Peyer's patch (tissue), 4 donors: ENCODE results near the gene CIAO2B. TPM values are rescaled to one million over a fixed set of nuclear protein-coding genes. Genes with fewer than 3 reads are reported as not detected.
"Not testable (repeated sequence)": the region's sequence is repeated elsewhere in the genome, so short reads cannot be mapped to it uniquely, and the experiment has no call there.

Experiments
- DNase-seq, 3 donors: peaks; one replicate each; pipeline ENCODE4 v3.0.0-alpha.2; 2017 to 2019
- H3K27ac ChIP-seq, 4 donors: fragments of 200-600 bp; sonication (generic); one replicate each; pipeline ENCODE4 v1.5.1; 2016 to 2019
- H3K27me3 ChIP-seq, 2 donors: fragments of 200-600 bp; sonication (generic); one replicate each; pipeline ENCODE4 v1.5.1; 2019
- H3K36me3 ChIP-seq, 3 donors: fragments of 200-600 bp; sonication (generic); one replicate each; pipeline ENCODE4 v1.5.1; 2016 to 2019
- H3K4me1 ChIP-seq, 4 donors: fragments of 200-600 bp; sonication (generic); one replicate each; pipeline ENCODE4 v1.5.1; 2016 to 2019
- H3K4me3 ChIP-seq, 4 donors: fragments of 200-600 bp; sonication (generic); 1 replicate in 3 of 4; 2 replicates in 1 of 4; pipeline ENCODE4 v1.5.1; 2016 to 2019; ENCODE audit warnings: mild to moderate bottlenecking in 1 of 4
- H3K9me3 ChIP-seq, 4 donors: fragments of 200-600 bp; sonication (generic); one replicate each; pipeline ENCODE4 v1.5.1; 2016 to 2019; ENCODE audit warnings: mild to moderate bottlenecking in 1 of 4
- POLR2A ChIP-seq, 2 donors: fragments of 450-650 bp; IDR thresholded peaks; one replicate each; pipeline ENCODE4 v1.5.1; 2017; ENCODE audit warnings: antibody characterized with exemption in 2 of 2, mild to moderate bottlenecking in 2 of 2, moderate library complexity in 2 of 2
- total RNA-seq, 4 donors: library from RNA; depleted of rRNA; stranded (reverse); fragments of >200 nt; gene quantifications; one replicate each; pipeline ENCODE4 v1.1.0, GENCODE V29; 2016
- TF ChIP-seq, protein P1 (sequence below), 6 experiments: fragments of 450-650 bp in 4 of 6; fragments of 200-600 bp in 2 of 6; sonication (generic) in 1 of 6; IDR thresholded peaks; one replicate each; pipeline ENCODE4 v1.5.1; 2017 to 2019; ENCODE audit warnings: antibody characterized with exemption in 6 of 6, mild to moderate bottlenecking in 3 of 6, moderate library complexity in 1 of 6

The CIAO2B gene
- total RNA-seq, 4 donors from 2014 or later, result 28.1 to 72.7 (median 55.2) TPM

DNA sequence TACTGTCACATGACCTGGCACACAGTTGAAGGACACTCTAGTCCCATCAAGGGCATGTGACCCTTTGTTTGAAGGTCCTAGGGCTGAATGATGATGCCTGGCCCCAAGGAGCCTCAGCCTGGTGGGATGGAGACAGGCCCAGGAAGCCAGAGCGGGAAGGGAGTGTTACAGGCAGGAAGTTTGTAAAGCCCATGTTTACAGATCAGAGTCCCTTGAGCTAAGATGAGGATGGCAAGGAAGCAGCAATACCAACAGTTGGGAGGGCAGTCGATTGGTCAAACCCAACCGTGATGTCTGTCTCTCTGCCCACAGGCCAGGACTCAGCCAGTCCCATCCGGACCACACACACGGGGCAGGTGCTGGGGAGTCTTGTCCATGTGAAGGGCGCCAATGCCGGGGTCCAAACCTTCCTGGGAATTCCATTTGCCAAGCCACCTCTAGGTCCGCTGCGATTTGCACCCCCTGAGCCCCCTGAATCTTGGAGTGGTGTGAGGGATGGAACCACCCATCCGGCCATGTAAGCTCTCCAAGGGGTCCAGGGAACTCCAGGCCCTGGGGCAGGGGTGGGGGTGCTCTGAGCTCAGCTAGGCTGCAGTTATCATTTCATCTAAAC, 3.6 kb upstream of the CIAO2B start:
- H3K27me3 ChIP-seq, result no peaks in the 10 kb centered on the region
- peak overlapping the region in 2 of 4 donors; percentile 20 to 97 for H3K27ac ChIP-seq
- H3K36me3 ChIP-seq, result peaks cover 0 to 56% (median 3%) of the 10 kb centered on the region in 3 donors
- TF ChIP-seq, protein P1, sequence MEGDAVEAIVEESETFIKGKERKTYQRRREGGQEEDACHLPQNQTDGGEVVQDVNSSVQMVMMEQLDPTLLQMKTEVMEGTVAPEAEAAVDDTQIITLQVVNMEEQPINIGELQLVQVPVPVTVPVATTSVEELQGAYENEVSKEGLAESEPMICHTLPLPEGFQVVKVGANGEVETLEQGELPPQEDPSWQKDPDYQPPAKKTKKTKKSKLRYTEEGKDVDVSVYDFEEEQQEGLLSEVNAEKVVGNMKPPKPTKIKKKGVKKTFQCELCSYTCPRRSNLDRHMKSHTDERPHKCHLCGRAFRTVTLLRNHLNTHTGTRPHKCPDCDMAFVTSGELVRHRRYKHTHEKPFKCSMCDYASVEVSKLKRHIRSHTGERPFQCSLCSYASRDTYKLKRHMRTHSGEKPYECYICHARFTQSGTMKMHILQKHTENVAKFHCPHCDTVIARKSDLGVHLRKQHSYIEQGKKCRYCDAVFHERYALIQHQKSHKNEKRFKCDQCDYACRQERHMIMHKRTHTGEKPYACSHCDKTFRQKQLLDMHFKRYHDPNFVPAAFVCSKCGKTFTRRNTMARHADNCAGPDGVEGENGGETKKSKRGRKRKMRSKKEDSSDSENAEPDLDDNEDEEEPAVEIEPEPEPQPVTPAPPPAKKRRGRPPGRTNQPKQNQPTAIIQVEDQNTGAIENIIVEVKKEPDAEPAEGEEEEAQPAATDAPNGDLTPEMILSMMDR (IDR thresholded peaks at IDR 0.05), result no peak
- TF ChIP-seq POLR2A (IDR thresholded peaks at IDR 0.05), result no peak
- no peak for DNase-seq
- H3K9me3 ChIP-seq, result no peaks in the 10 kb centered on the region
- H3K4me3 ChIP-seq, result peak overlapping the region in 2 of 4 donors; percentile 96 to 98
- H3K4me1 ChIP-seq, result peaks cover 5 to 57% (median 13%) of the 10 kb centered on the region in 4 donors

DNA sequence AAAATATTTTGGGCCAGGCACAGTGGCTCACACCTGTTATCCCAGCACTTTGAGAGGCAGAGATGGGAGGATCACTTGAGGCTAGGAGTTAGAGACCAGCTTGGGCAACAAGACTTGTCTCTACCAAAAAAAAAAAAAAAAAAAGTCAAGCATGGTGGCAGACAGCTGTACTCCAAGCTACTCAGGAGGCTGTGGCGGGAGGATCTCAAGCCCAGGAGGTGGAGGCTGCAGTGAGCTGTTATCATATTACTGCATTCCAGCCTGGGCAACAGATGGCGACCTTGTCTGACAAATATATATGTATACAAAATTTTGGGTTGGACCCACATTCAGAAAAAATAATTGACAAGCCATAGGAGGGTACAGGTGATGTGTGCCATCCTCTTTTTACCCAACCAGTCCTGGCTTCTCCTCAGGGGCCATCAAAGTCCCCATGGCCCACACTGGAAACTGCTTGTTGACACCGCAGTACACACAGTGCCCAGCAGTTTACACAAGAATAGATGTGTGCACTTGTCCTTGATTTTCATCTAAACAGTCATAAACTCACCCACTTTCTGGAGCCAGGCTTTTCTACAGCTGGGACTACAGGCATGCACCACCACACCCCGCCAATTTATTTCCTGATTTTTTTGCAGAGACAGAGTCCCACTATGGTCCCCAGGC, 2.8 kb upstream of the CIAO2B start:
- H3K36me3 ChIP-seq, result peaks cover 0 to 48% (median 3%) of the 10 kb centered on the region in 3 donors
- H3K4me3 ChIP-seq, result peak overlapping the region in 2 of 4 donors; percentile 96 to 98
- H3K27ac ChIP-seq, result peak overlapping the region in 3 of 4 donors; percentile 92 to 97 (median 93)
- H3K4me1 ChIP-seq, result peaks cover 5 to 65% (median 13%) of the 10 kb centered on the region in 4 donors
- no peak for DNase-seq
- TF ChIP-seq, protein P1 (IDR thresholded peaks at IDR 0.05), result no peak
- TF ChIP-seq POLR2A (IDR thresholded peaks at IDR 0.05), result no peak
- H3K27me3 ChIP-seq, result no peaks in the 10 kb centered on the region
- no peaks in the 10 kb centered on the region for H3K9me3 ChIP-seq

GRCh38 chr16:66936462-66936861, 2.3 kb upstream of the CIAO2B start:
- Histone ChIP-seq H3K4me1 (peaks cover 5 to 70% (median 13%) of the 10 kb centered on the region in 4 donors), H3K36me3 (peaks cover 0 to 44% (median 2%) of the 10 kb centered on the region in 3 donors)

GRCh38 chr16:66935314-66936011, 1.3 kb upstream of the CIAO2B start, which contains the start of gene CES2:
CES2 (plus strand) TSS chr16:66935516; CDS start chr16:66935636, 120 bp downstream.
- peaks cover 0 to 38% (median 0%) of the 10 kb centered on the region in 3 donors for H3K36me3 ChIP-seq
- H3K4me1 ChIP-seq, result peaks cover 5 to 64% (median 13%) of the 10 kb centered on the region in 4 donors
- no peaks in the 10 kb centered on the region for H3K9me3 ChIP-seq
- H3K4me3 ChIP-seq, result peak within 1 kb of the TSS; percentile 80 to 98 (median 92)
- TF ChIP-seq, protein P1 (IDR thresholded peaks at IDR 0.05), result no peak
- TF ChIP-seq POLR2A (IDR thresholded peaks at IDR 0.05), result peak; percentile 97 to 98
- peak; percentile 25 to 95 (median 91) for DNase-seq
- peak within 1 kb of the TSS; percentile 92 to 97 (median 92) for H3K27ac ChIP-seq
- no peaks in the 10 kb centered on the region for H3K27me3 ChIP-seq

More at GRCh38 chr16:66936462-66936861, 2.3 kb upstream of the CIAO2B start:
- TF ChIP-seq, protein P1 (IDR thresholded peaks at IDR 0.05), result no peak
- TF ChIP-seq POLR2A (IDR thresholded peaks at IDR 0.05), result peak; percentile 43 to 58
- H3K27me3 ChIP-seq, result no peaks in the 10 kb centered on the region
- peak overlapping the region in 3 of 4 donors; percentile 92 to 97 (median 93) for H3K27ac ChIP-seq
- peak in 2 of 3 donors; percentile 72 to 78 for DNase-seq
- H3K4me3 ChIP-seq, result peak overlapping the region in 3 of 4 donors; percentile 80 to 98 (median 96)
- no peaks in the 10 kb centered on the region for H3K9me3 ChIP-seq

DNA sequence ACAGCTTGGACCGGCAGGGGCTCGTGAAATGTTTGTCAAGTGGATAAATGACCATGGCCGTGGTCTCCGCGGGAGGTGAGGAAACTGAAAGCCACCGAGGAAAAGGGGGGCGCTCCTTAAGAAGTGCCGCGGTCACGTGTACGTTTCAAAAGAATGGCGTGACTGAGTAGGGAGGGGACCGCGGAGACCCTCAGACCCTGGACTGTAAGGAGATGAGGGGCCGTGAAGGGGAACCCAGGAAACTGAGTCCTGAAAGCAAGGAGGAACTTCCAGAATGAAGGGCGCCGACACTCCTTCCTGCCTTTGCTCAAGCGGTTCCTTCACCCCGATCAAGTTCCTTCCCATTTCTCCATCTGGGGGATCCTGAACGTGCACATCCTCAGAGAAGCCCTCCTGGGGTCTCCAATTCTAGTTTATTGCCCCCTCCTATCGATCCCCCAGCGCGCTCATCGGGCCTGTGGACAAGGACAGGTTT, 674 bp upstream of the CIAO2B start:
- H3K27me3 ChIP-seq, H3K9me3 ChIP-seq, DNase-seq: not testable (repeated sequence)
- Histone ChIP-seq H3K27ac (peak overlapping the region; percentile 92 to 97 (median 92)), H3K36me3 (peaks cover 0 to 32% (median 0%) of the 10 kb centered on the region in 3 donors), H3K4me1 (peaks cover 5 to 58% (median 13%) of the 10 kb centered on the region in 4 donors), H3K4me3 (peak overlapping the region; percentile 80 to 98 (median 92))
